ENCODE measurements around the gene TRAPPC10. TPM values are rescaled to one million over a fixed set of nuclear protein-coding genes. Genes with fewer than 3 reads are reported as not detected.

TRAPPC10 gene
- total and polyA plus RNA-seq, 9 of the 15 experiments (the other 6 are each of a cell fraction or from before 2014, with no cell fraction given) = 1.1 to 33.8 (median 24.3) TPM

GRCh38 chr21:44011579-44012473, at the start of gene TRAPPC10 (continued):
- TF ChIP-seq, protein P1, sequence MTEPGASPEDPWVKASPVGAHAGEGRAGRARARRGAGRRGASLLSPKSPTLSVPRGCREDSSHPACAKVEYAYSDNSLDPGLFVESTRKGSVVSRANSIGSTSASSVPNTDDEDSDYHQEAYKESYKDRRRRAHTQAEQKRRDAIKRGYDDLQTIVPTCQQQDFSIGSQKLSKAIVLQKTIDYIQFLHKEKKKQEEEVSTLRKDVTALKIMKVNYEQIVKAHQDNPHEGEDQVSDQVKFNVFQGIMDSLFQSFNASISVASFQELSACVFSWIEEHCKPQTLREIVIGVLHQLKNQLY (CRISPR knock-in tag; conservative IDR thresholded peaks at IDR 0.05) = no peak
- TF ChIP-seq SRSF3 (IDR thresholded peaks at IDR 0.05; ENCODE audit: insufficient read depth, low read length) (no peak), POLR2AphosphoS5 (IDR thresholded peaks at IDR 0.05; ENCODE audit: control insufficient read depth, insufficient read depth, low read depth, low read length) (peak; percentile 85), EP300 (IDR thresholded peaks at IDR 0.05; ENCODE audit: low read length) (peak; percentile 4; the same call in 1 of the 2 replicates), FOXA3 (CRISPR knock-in tag; conservative IDR thresholded peaks at IDR 0.05 in 1 of 2, IDR thresholded peaks at IDR 0.05 in 1 of 2) (no peak), BRD4 (IDR thresholded peaks at IDR 0.05) (no peak), ZNF512 (tag; IDR thresholded peaks at IDR 0.05) (no peak), NCOR1 (IDR thresholded peaks at IDR 0.05) (no peak), ZHX1 (conservative IDR thresholded peaks at IDR 0.05; ENCODE audit: low read length) (0 out of 2 replicates have a peak, but pooled peaks have one; percentile 36), FOXK2 (conservative IDR thresholded peaks at IDR 0.05 in 1 of 2, IDR thresholded peaks at IDR 0.05 in 1 of 2; ENCODE audit: low read depth in 2 of 2) (no peak; a peak in 1 of 4 replicates), ZNF239 (CRISPR knock-in tag; IDR thresholded peaks at IDR 0.05) (0 out of 2 replicates have a peak, but pooled peaks have one; percentile 26), TRIM28 (IDR thresholded peaks at IDR 0.05) (no peak), ZNF589 (CRISPR knock-in tag; IDR thresholded peaks at IDR 0.05; ENCODE audit: low read depth) (peak; percentile 75; the same call in 1 of the 2 replicates), HMGN3 (IDR thresholded peaks at IDR 0.05; ENCODE audit: borderline replicate concordance, extremely low read depth, insufficient read length, low read depth, low read length) (peak; percentile 73), RBM34 (IDR thresholded peaks at IDR 0.05; ENCODE audit: borderline replicate concordance, insufficient read depth, low read length) (no peak), GABPA (tag; conservative IDR thresholded peaks at IDR 0.05; ENCODE audit: low read depth) (peak; percentile 100), TGIF2 (CRISPR knock-in tag; IDR thresholded peaks at IDR 0.05) (no peak)
- TF ChIP-seq, protein P2, sequence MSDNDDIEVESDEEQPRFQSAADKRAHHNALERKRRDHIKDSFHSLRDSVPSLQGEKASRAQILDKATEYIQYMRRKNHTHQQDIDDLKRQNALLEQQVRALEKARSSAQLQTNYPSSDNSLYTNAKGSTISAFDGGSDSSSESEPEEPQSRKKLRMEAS (CRISPR knock-in tag; IDR thresholded peaks at IDR 0.05) = peak; percentile 72
- TF ChIP-seq, protein P3, sequence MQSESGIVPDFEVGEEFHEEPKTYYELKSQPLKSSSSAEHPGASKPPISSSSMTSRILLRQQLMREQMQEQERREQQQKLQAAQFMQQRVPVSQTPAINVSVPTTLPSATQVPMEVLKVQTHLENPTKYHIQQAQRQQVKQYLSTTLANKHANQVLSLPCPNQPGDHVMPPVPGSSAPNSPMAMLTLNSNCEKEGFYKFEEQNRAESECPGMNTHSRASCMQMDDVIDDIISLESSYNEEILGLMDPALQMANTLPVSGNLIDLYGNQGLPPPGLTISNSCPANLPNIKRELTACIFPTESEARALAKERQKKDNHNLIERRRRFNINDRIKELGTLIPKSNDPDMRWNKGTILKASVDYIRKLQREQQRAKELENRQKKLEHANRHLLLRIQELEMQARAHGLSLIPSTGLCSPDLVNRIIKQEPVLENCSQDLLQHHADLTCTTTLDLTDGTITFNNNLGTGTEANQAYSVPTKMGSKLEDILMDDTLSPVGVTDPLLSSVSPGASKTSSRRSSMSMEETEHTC (IDR thresholded peaks at IDR 0.05) = no peak

Measured in K562 (cell line).